PC-3 (cell line): ENCODE data around the gene CHEK2. TPM values are rescaled to one million over a fixed set of nuclear protein-coding genes. Genes with fewer than 3 reads are reported as not detected.

Experiments used
- ATAC-seq: fragments of 200-7000 bp; cut with Tn5 transposase; 2 replicates; pipeline ENCODE4 v1.9.1; 2020; ENCODE audit warnings: mild to moderate bottlenecking, moderate library complexity
- BruUV-seq: library from RNA; stranded (reverse); fragments of 400-500 nt; replicated peaks from 2 replicates; lab custom pipeline; 2021; lab: Mats Ljungman, UMichigan
- CTCF ChIA-PET: fragments of 300-600 bp; sonication (Branson Sonifier 250); formaldehyde crosslinking; loops from one replicate; lab custom pipeline; 2022; ENCODE audit warnings: antibody characterized with exemption; lab: Charles Lee
- POLR2A ChIA-PET: fragments of 300-600 bp; sonication (Branson Sonifier 250); formaldehyde crosslinking; loops from one replicate; lab custom pipeline; 2022; ENCODE audit warnings: antibody characterized with exemption; ENCODE audit not compliant: unreplicated experiment; lab: Charles Lee
- DNase-seq: peaks from one replicate; pipeline ENCODE4 v3.0.0-alpha.2; 2015
- H2AFZ ChIP-seq: fragments of 300-600 bp; sonication (generic); 2 replicates; pipeline ENCODE4 v1.6.0; 2016; ENCODE audit warnings: antibody characterized with exemption, low read length
- H3F3A ChIP-seq: fragments of 300-600 bp; sonication (generic); one replicate; pipeline ENCODE4 v1.6.0; 2017; ENCODE audit warnings: antibody characterized with exemption, low read length, control low read depth, mild to moderate bottlenecking; ENCODE audit not compliant: unreplicated experiment
- H3K27ac ChIP-seq: fragments of 300-600 bp; sonication (generic); 2 replicates; pipeline ENCODE4 v1.5.1; 2016; ENCODE audit warnings: mild to moderate bottlenecking, low read length
- H3K27me3 ChIP-seq: fragments of 300-600 bp; sonication (generic); 2 replicates; pipeline ENCODE4 v1.6.1; 2016; ENCODE audit warnings: low read length, mixed read lengths
- H3K36me3 ChIP-seq: fragments of 300-600 bp; sonication (generic); 2 replicates; pipeline ENCODE4 v1.6.1; 2016; ENCODE audit warnings: low read depth, mixed run types, low read length, mixed read lengths
- H3K4me1 ChIP-seq: fragments of 300-600 bp; sonication (generic); 2 replicates; pipeline ENCODE4 v1.5.1; 2016; ENCODE audit warnings: low read length; ENCODE audit not compliant: insufficient read depth
- H3K4me2 ChIP-seq: fragments of 300-600 bp; sonication (generic); 2 replicates; pipeline ENCODE4 v1.6.0; 2016; ENCODE audit warnings: low read length
- H3K4me3 ChIP-seq: fragments of 300-600 bp; sonication (generic); 2 replicates; pipeline ENCODE4 v1.5.1; 2016; ENCODE audit warnings: mild to moderate bottlenecking, low read length, mixed read lengths
- H3K79me2 ChIP-seq: fragments of 300-600 bp; sonication (generic); 2 replicates; pipeline ENCODE4 v1.6.1; 2017; ENCODE audit warnings: low read length, mixed read lengths
- H3K9ac ChIP-seq: fragments of 300-600 bp; sonication (generic); 2 replicates; pipeline ENCODE4 v1.6.0; 2016; ENCODE audit warnings: mild to moderate bottlenecking, low read length
- H3K9me2 ChIP-seq: fragments of 300-600 bp; sonication (generic); replicated peaks from 2 replicates; pipeline ENCODE4 v1.6.1; 2016; ENCODE audit warnings: mixed run types, low read length, mixed read lengths
- H3K9me3 ChIP-seq: fragments of 300-600 bp; sonication (generic); 2 replicates; pipeline ENCODE4 v1.6.1; 2016; ENCODE audit warnings: low read length, mixed read lengths
- H4K20me1 ChIP-seq: fragments of 300-600 bp; sonication (generic); 2 replicates; pipeline ENCODE4 v1.6.1; 2016; ENCODE audit warnings: low read length, mixed read lengths
- CTCF ChIP-seq: fragments of 300-600 bp; sonication (generic); conservative IDR thresholded peaks from 2 replicates; pipeline ENCODE4 v1.5.1; 2017; ENCODE audit warnings: antibody characterized with exemption, low read depth, mild to moderate bottlenecking, low read length
- EZH2 ChIP-seq: fragments of 300-600 bp; sonication (generic); IDR thresholded peaks from one replicate; pipeline ENCODE4 v1.6.1; 2017; ENCODE audit warnings: antibody characterized with exemption, mild to moderate bottlenecking, low read length; ENCODE audit not compliant: unreplicated experiment
- EZH2phosphoT487 ChIP-seq: fragments of 300-600 bp; sonication (generic); IDR thresholded peaks from 2 replicates; pipeline ENCODE4 v1.6.1; 2018; ENCODE audit warnings: mild to moderate bottlenecking, antibody characterized with exemption, low read length, borderline replicate concordance
- intact Hi-C: fragments of 100-400 bp; cut with micrococcal nuclease; formaldehyde crosslinking; loops from 2 replicates; pipeline ENCODE4 v1.9.0; 2023
- total RNA-seq: library from RNA; depleted of rRNA; stranded (reverse); fragments of >200 nt; gene quantifications from 2 replicates; pipeline ENCODE4 v1.2.3, GENCODE V29; 2014

CHEK2 gene
- total RNA-seq, 1 experiment from 2014 or later, result 21.0 TPM

- H3K9me2 ChIP-seq, result no peaks in the 10 kb centered on the region
- H2AFZ ChIP-seq, result no peak overlapping the region
- peaks cover 13% of the 10 kb centered on the region for H3K36me3 ChIP-seq
- no peak for ATAC-seq
- ChIA-PET POLR2A (no interaction called here), CTCF (no interaction called here)
- no peak for TF ChIP-seq EZH2phosphoT487
- TF ChIP-seq CTCF, result no peak
- TF ChIP-seq EZH2, result no peak
- H3K27ac ChIP-seq, result no peak overlapping the region
- intact Hi-C loops, result loop anchor here (5.0 kb wide), 1 partner anchor 42 kb away; no protein-coding TSS in a partner anchor
- peaks cover 3% of the 10 kb centered on the region for H3F3A ChIP-seq
- no TSS peak for BruUV-seq
- H3K79me2 ChIP-seq, result peaks cover 41% of the 10 kb centered on the region
- no peak for DNase-seq
- peaks cover 8% of the 10 kb centered on the region; the same call in 1 of the 2 replicates for H3K4me1 ChIP-seq
- no peak overlapping the region for H3K4me2 ChIP-seq
- H3K9ac ChIP-seq, result no peak overlapping the region
- no peaks in the 10 kb centered on the region for H4K20me1 ChIP-seq
- H3K27me3 ChIP-seq, result no peaks in the 10 kb centered on the region
- no peaks in the 10 kb centered on the region for H3K9me3 ChIP-seq
- no peak overlapping the region for H3K4me3 ChIP-seq
Observed at GRCh38 chr22:28780296-28780695, 38.7 kb upstream of the CHEK2 start.

- peaks cover 3% of the 10 kb centered on the region for H3F3A ChIP-seq
- H4K20me1 ChIP-seq, result no peaks in the 10 kb centered on the region
- H3K9me2 ChIP-seq, result no peaks in the 10 kb centered on the region
- H3K9me3 ChIP-seq, result no peaks in the 10 kb centered on the region
- ChIA-PET POLR2A (no interaction called here), CTCF (no interaction called here)
- intact Hi-C loops, result loop anchor here (5.0 kb wide), 1 partner anchor 42 kb away; no protein-coding TSS in a partner anchor
- DNase-seq, result no peak
- no peak overlapping the region for H2AFZ ChIP-seq
- BruUV-seq, result no TSS peak
- no peak overlapping the region for H3K4me3 ChIP-seq
- TF ChIP-seq EZH2 (no peak), EZH2phosphoT487 (no peak), CTCF (no peak)
- H3K36me3 ChIP-seq, result peaks cover 9% of the 10 kb centered on the region; the same call in 1 of the 2 replicates
- H3K27me3 ChIP-seq, result no peaks in the 10 kb centered on the region
- H3K4me2 ChIP-seq, result no peak overlapping the region
- no peak overlapping the region for H3K27ac ChIP-seq
- H3K9ac ChIP-seq, result no peak overlapping the region
- H3K4me1 ChIP-seq, result peaks cover 8% of the 10 kb centered on the region; the same call in 1 of the 2 replicates
- H3K79me2 ChIP-seq, result peaks cover 46% of the 10 kb centered on the region
- ATAC-seq, result no peak
Observed at GRCh38 chr22:28779833-28780232, 38.2 kb upstream of the CHEK2 start.

- Histone ChIP-seq H2AFZ (no peak overlapping the region), H4K20me1 (no peaks in the 10 kb centered on the region), H3K27me3 (no peaks in the 10 kb centered on the region), H3K27ac (no peak overlapping the region), H3K79me2 (peaks cover 57% of the 10 kb centered on the region), H3K4me3 (peak overlapping the region; percentile 73; the same call in 1 of the 2 replicates), H3K36me3 (no peaks in the 10 kb centered on the region), H3K9me3 (no peaks in the 10 kb centered on the region), H3K4me1 (peaks cover 4% of the 10 kb centered on the region; the same call in 1 of the 2 replicates), H3K4me2 (peak overlapping the region; percentile 90; the same call in 1 of the 2 replicates), H3K9ac (no peak overlapping the region), H3F3A (no peaks in the 10 kb centered on the region), H3K9me2 (no peaks in the 10 kb centered on the region)
- ChIA-PET CTCF (no interaction called here), POLR2A (no interaction called here)
- no TSS peak for BruUV-seq
- no peak for TF ChIP-seq EZH2phosphoT487
- no peak for TF ChIP-seq EZH2
- no peak for TF ChIP-seq CTCF
- DNase-seq, result no peak
- intact Hi-C loops, result no loop called here
- ATAC-seq, result no peak
Observed at GRCh38 chr22:28774378-28774777, 32.8 kb upstream of the CHEK2 start.
